ENCODE data around the gene SUN1. TPM values are rescaled to one million over a fixed set of nuclear protein-coding genes. Genes with fewer than 3 reads are reported as not detected.

SUN1 gene
- total RNA-seq, 1 donor from 2014 or later = 183 TPM

DNA sequence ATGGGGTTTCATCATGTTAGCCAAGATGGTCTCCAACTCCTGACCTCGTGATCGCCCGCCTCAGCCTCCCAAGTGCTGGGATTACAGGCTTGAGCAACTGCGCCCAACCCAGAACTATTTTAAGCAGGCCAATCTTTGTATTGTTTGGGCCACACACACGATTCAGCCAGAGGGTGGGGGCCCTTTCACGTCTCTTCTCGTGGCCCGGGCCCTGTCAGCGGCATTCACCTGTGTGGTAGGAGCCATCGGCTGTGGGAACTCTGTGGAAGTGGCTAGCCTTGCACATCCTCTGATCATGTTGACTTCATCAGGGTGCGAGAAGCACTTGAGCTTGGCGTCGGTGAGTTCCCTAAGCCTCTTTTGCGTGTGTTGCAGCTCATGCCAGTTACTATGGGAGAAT, 16.9 kb downstream of the SUN1 start:
- peaks cover 92% of the 10 kb centered on the region for H3K36me3 ChIP-seq

DNA sequence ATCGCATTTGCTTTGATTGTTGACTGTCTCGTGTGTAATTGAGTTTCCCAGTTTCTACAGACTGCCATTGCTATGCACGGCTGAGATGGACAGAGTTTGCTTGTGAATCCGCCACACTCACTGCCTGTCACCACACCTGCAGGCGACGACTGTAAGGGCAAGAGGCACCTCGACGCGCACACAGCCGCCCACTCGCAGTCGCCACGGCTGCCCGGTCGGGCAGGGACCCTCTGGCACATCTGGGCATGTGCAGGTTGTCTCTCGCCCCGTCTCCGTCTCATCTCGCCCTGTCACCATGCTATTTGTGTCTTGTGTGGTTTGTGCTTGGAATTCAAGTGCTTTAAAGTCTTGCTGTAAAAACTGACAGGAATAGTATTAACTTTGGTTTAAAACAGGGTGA, 17.5 kb downstream of the SUN1 start:
- H3K27me3 ChIP-seq (ENCODE audit: low read depth) = no peaks in the 10 kb centered on the region
- H3K36me3 ChIP-seq = peaks cover 92% of the 10 kb centered on the region
- TF ChIP-seq, protein P1, sequence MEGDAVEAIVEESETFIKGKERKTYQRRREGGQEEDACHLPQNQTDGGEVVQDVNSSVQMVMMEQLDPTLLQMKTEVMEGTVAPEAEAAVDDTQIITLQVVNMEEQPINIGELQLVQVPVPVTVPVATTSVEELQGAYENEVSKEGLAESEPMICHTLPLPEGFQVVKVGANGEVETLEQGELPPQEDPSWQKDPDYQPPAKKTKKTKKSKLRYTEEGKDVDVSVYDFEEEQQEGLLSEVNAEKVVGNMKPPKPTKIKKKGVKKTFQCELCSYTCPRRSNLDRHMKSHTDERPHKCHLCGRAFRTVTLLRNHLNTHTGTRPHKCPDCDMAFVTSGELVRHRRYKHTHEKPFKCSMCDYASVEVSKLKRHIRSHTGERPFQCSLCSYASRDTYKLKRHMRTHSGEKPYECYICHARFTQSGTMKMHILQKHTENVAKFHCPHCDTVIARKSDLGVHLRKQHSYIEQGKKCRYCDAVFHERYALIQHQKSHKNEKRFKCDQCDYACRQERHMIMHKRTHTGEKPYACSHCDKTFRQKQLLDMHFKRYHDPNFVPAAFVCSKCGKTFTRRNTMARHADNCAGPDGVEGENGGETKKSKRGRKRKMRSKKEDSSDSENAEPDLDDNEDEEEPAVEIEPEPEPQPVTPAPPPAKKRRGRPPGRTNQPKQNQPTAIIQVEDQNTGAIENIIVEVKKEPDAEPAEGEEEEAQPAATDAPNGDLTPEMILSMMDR (IDR thresholded peaks at IDR 0.05; ENCODE audit: borderline replicate concordance) = no peak
- peaks cover 17% of the 10 kb centered on the region for H3K4me1 ChIP-seq
- no peak for DNase-seq
- no peak overlapping the region for H3K27ac ChIP-seq (replicated peaks)
- H3K9me3 ChIP-seq (replicated peaks) = no peaks in the 10 kb centered on the region
- H3K4me3 ChIP-seq = no peak overlapping the region
- intact Hi-C loops (cut with micrococcal nuclease) = no loop called here

More for the DNA sequence above, 16.9 kb downstream of the SUN1 start:
- Histone ChIP-seq H3K4me3 (no peak overlapping the region), H3K27ac (replicated peaks) (no peak overlapping the region), H3K9me3 (replicated peaks) (no peaks in the 10 kb centered on the region), H3K4me1 (peaks cover 17% of the 10 kb centered on the region), H3K27me3 (ENCODE audit: low read depth) (no peaks in the 10 kb centered on the region)
- no peak for DNase-seq
- TF ChIP-seq, protein P1 (IDR thresholded peaks at IDR 0.05; ENCODE audit: borderline replicate concordance) = no peak
- intact Hi-C loops (cut with micrococcal nuclease) = no loop called here

DNA sequence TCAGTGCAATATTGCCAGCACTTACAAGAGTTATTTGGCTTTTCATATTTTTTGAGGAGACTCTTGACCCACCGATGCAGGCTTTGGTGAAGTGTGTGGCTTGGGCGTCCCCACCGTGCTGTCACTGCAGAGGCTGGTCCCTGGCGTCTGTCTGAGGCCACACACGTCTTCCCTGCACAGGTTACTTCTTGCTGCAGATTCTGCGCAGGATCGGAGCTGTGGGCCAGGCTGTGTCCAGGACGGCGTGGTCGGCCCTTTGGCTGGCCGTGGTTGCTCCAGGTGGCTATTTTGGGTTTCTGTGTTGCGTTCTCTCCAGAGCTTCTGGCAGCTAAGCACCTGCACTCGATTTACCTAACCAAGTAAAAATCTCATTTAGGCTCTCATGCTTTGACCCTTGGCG, 18.9 kb downstream of the SUN1 start:
- H3K4me3 ChIP-seq = no peak overlapping the region
- H3K36me3 ChIP-seq = peaks cover 92% of the 10 kb centered on the region
- peak overlapping the region; percentile 17 for H3K27ac ChIP-seq (replicated peaks)
- no peaks in the 10 kb centered on the region for H3K9me3 ChIP-seq (replicated peaks)
- H3K27me3 ChIP-seq (ENCODE audit: low read depth) = no peaks in the 10 kb centered on the region
- TF ChIP-seq, protein P1 (IDR thresholded peaks at IDR 0.05; ENCODE audit: borderline replicate concordance) = no peak
- intact Hi-C loops (cut with micrococcal nuclease) = no loop called here
- peaks cover 17% of the 10 kb centered on the region for H3K4me1 ChIP-seq
- DNase-seq = no peak

DNA sequence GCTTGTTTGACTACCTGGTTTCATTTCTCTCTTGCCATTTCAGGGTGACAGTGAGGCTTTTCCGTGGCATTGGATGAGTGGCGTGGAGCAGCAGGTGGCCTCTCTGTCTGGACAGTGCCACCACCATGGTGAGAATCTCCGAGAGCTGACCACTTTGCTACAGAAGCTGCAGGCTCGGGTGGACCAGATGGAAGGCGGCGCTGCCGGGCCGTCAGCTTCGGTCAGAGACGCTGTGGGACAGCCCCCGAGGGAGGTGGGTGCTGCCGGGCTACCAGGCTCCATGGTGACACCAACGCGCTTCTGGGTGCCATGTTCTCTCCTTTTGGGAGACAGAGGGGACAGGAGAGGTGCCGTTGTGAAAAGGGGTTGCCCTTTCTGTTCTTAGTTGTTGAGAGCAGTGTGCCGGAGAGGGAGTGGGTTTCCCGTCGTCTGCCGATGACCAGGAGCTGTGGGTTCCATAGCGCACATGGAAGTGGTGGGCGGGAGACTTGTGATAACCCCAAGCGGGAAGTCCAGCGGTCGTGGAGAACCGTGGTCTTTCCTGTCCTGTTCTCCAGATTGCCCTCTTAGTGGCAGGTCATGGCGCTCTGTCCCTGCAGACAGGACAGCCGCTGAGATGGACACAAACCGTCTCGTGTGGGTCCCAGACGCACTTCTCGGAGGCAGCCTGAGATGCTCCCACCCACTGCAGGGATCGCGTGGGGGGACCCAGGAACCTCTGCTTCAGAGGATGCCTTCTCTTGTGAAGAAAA, 21.3 kb downstream of the SUN1 start:
- peaks cover 17% of the 10 kb centered on the region for H3K4me1 ChIP-seq
- no peaks in the 10 kb centered on the region for H3K27me3 ChIP-seq (ENCODE audit: low read depth)
- TF ChIP-seq, protein P1 (IDR thresholded peaks at IDR 0.05; ENCODE audit: borderline replicate concordance) = no peak
- peaks cover 99% of the 10 kb centered on the region for H3K36me3 ChIP-seq
- no peak for DNase-seq
- no peaks in the 10 kb centered on the region for H3K9me3 ChIP-seq (replicated peaks)
- H3K4me3 ChIP-seq = no peak overlapping the region
- intact Hi-C loops (cut with micrococcal nuclease) = no loop called here
- H3K27ac ChIP-seq (replicated peaks) = no peak overlapping the region

DNA sequence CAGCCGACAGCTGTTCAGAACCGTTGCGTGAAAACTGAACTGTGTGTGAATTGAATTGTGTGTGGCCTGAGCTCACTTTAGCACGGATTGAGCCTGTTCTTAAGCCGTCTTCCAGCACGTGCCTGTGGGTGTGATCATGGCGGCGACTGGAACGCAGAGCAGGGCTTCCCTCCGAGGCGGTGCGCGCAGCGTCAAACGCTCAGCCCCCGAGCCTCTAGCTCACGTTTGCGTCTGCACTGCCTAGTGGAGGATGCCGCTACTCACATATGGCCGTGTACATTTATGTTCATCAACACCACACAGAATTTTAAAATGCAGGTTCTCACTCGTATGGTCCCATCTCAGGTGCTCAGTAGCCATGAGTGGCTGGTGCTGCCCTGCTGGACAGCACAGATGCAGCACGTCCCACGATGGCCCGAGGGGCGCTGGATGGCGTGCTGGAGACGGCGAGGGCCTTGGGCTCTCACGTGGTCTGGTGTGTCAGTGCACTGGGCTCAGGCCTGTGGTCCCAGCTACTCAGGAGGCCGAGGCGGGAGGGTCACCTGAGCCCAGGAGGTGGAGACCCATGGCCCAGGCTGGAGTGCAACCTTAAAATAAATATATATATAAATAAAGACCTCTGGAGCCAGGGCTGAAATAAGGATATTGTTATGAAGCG, 22.0 kb downstream of the SUN1 start:
- intact Hi-C loops (cut with micrococcal nuclease) = no loop called here
- no peak for DNase-seq
- no peaks in the 10 kb centered on the region for H3K27me3 ChIP-seq (ENCODE audit: low read depth)
- H3K9me3 ChIP-seq (replicated peaks) = no peaks in the 10 kb centered on the region
- no peak overlapping the region for H3K4me3 ChIP-seq
- peaks cover 99% of the 10 kb centered on the region for H3K36me3 ChIP-seq
- no peak overlapping the region for H3K27ac ChIP-seq (replicated peaks)
- TF ChIP-seq, protein P1 (IDR thresholded peaks at IDR 0.05; ENCODE audit: borderline replicate concordance) = no peak
- H3K4me1 ChIP-seq = peaks cover 17% of the 10 kb centered on the region
